MM.1S (cell line): ENCODE measurements around the gene DAAM1.

Experiments
- DNase-seq: peaks from one replicate; pipeline ENCODE4 v3.0.0-alpha.2; 2015
- H2AFZ ChIP-seq: fragments of 300-600 bp; sonication (generic); 2 replicates; pipeline ENCODE4 v1.6.0; 2016; ENCODE audit warnings: antibody characterized with exemption, low read length
- H3F3A ChIP-seq: fragments of 300-600 bp; sonication (generic); 2 replicates; pipeline ENCODE4 v1.6.1; 2016; ENCODE audit warnings: mild to moderate bottlenecking, antibody characterized with exemption, low read length, moderate library complexity, mixed read lengths; ENCODE audit not compliant: insufficient read depth
- H3K27ac ChIP-seq: fragments of 300-600 bp; sonication (generic); 2 replicates; pipeline ENCODE4 v1.5.1; 2016; ENCODE audit warnings: mild to moderate bottlenecking, low read length
- H3K27me3 ChIP-seq: fragments of 300-600 bp; sonication (generic); replicated peaks from 2 replicates; pipeline ENCODE4 v1.6.0; 2016; ENCODE audit warnings: low read length; ENCODE audit not compliant: insufficient read depth
- H3K36me3 ChIP-seq: fragments of 300-600 bp; sonication (generic); replicated peaks from 2 replicates; pipeline ENCODE4 v1.6.1; 2016; ENCODE audit warnings: mild to moderate bottlenecking, low read length, mixed read lengths; ENCODE audit not compliant: insufficient read depth
- H3K4me1 ChIP-seq: fragments of 300-600 bp; sonication (generic); 2 replicates; pipeline ENCODE4 v1.6.1; 2016; ENCODE audit warnings: low read length, mixed read lengths
- H3K4me2 ChIP-seq: fragments of 300-600 bp; sonication (generic); 2 replicates; pipeline ENCODE4 v1.6.0; 2016; ENCODE audit warnings: low read depth, low read length
- H3K4me3 ChIP-seq: fragments of 300-600 bp; sonication (generic); 2 replicates; pipeline ENCODE4 v1.5.1; 2016; ENCODE audit warnings: low read length, mixed read lengths
- H3K79me2 ChIP-seq: fragments of 300-600 bp; sonication (generic); 2 replicates; pipeline ENCODE4 v1.6.1; 2016; ENCODE audit warnings: mixed run types, low read length, mixed read lengths
- H3K9ac ChIP-seq: fragments of 300-600 bp; sonication (generic); 2 replicates; pipeline ENCODE4 v1.6.1; 2016; ENCODE audit warnings: low read length, mixed read lengths
- H3K9me2 ChIP-seq: fragments of 300-600 bp; sonication (generic); replicated peaks from 2 replicates; pipeline ENCODE4 v1.6.1; 2016; ENCODE audit warnings: mild to moderate bottlenecking, low read length, mixed read lengths; ENCODE audit not compliant: insufficient read depth
- H3K9me3 ChIP-seq: fragments of 300-600 bp; sonication (generic); replicated peaks from 2 replicates; pipeline ENCODE4 v1.6.1; 2016; ENCODE audit warnings: mild to moderate bottlenecking, low read length, mixed read lengths; ENCODE audit not compliant: insufficient read depth
- H4K20me1 ChIP-seq: fragments of 300-600 bp; sonication (generic); 2 replicates; pipeline ENCODE4 v1.6.1; 2016; ENCODE audit warnings: mild to moderate bottlenecking, low read length, moderate library complexity, mixed read lengths; ENCODE audit not compliant: insufficient read depth
- EZH2 ChIP-seq: fragments of 300-600 bp; sonication (generic); optimal IDR thresholded peaks from 2 replicates; pipeline ENCODE3; 2017; ENCODE audit warnings: low read depth, mild to moderate bottlenecking, antibody characterized with exemption, low read length, mixed read lengths
- EZH2phosphoT487 ChIP-seq: fragments of 300-600 bp; sonication (generic); IDR thresholded peaks from 2 replicates; pipeline ENCODE4 v1.6.1; 2018; ENCODE audit warnings: antibody characterized with exemption, low read length
- TF ChIP-seq, protein P1 (sequence below): fragments of 300-600 bp; sonication (generic); IDR thresholded peaks from 2 replicates; pipeline ENCODE4 v1.5.1; 2016; ENCODE audit warnings: antibody characterized with exemption, low read length, mixed read lengths

Gene DAAM1

GRCh38 chr14:59347511-59347900, 159.0 kb downstream of the DAAM1 start:
- H3K4me2 ChIP-seq: no peak overlapping the region
- H3K9me3 ChIP-seq: no peaks in the 10 kb centered on the region
- no peak overlapping the region for H2AFZ ChIP-seq
- no peaks in the 10 kb centered on the region for H4K20me1 ChIP-seq
- no peaks in the 10 kb centered on the region for H3K27me3 ChIP-seq
- no peaks in the 10 kb centered on the region for H3K4me1 ChIP-seq
- no peak overlapping the region for H3K9ac ChIP-seq
- DNase-seq: no peak
- no peak overlapping the region for H3K27ac ChIP-seq
- H3K36me3 ChIP-seq: no peaks in the 10 kb centered on the region
- H3K9me2 ChIP-seq: no peaks in the 10 kb centered on the region
- no peak overlapping the region for H3K4me3 ChIP-seq
- no peaks in the 10 kb centered on the region for H3F3A ChIP-seq
- TF ChIP-seq, protein P1, sequence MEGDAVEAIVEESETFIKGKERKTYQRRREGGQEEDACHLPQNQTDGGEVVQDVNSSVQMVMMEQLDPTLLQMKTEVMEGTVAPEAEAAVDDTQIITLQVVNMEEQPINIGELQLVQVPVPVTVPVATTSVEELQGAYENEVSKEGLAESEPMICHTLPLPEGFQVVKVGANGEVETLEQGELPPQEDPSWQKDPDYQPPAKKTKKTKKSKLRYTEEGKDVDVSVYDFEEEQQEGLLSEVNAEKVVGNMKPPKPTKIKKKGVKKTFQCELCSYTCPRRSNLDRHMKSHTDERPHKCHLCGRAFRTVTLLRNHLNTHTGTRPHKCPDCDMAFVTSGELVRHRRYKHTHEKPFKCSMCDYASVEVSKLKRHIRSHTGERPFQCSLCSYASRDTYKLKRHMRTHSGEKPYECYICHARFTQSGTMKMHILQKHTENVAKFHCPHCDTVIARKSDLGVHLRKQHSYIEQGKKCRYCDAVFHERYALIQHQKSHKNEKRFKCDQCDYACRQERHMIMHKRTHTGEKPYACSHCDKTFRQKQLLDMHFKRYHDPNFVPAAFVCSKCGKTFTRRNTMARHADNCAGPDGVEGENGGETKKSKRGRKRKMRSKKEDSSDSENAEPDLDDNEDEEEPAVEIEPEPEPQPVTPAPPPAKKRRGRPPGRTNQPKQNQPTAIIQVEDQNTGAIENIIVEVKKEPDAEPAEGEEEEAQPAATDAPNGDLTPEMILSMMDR: no peak
- no peak for TF ChIP-seq EZH2phosphoT487
- no peak for TF ChIP-seq EZH2
- H3K79me2 ChIP-seq: no peaks in the 10 kb centered on the region

DNA sequence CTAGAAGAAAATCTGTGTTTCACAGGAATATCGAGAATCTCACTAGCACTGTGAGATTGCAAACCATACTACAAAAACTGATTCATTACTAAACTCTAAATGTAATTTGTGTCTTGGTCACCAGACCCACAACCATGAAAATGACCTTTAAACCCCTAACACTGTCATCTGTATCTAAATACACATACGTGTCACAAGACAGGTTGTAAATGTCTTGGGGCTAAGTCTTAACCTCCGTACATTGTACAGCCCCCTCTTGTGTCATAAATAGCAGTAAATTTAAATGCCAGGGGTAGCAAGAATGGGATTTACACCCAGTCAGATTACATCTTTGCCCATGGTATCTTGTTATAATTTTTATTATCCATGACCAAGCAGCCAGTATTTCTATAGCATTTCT, 159.4 kb downstream of the DAAM1 start:
- Histone ChIP-seq H3F3A (no peaks in the 10 kb centered on the region), H3K79me2 (no peaks in the 10 kb centered on the region), H3K36me3 (no peaks in the 10 kb centered on the region), H2AFZ (no peak overlapping the region), H3K4me2 (no peak overlapping the region), H3K9me2 (no peaks in the 10 kb centered on the region), H3K9ac (no peak overlapping the region), H3K4me3 (no peak overlapping the region), H3K9me3 (no peaks in the 10 kb centered on the region), H4K20me1 (no peaks in the 10 kb centered on the region), H3K4me1 (no peaks in the 10 kb centered on the region), H3K27me3 (no peaks in the 10 kb centered on the region), H3K27ac (no peak overlapping the region)
- no peak for DNase-seq
- TF ChIP-seq, protein P1: no peak
- TF ChIP-seq EZH2phosphoT487: no peak
- TF ChIP-seq EZH2: no peak

GRCh38 chr14:59349258-59349701, 160.8 kb downstream of the DAAM1 start:
- Histone ChIP-seq H3K4me3 (no peak overlapping the region), H3F3A (no peaks in the 10 kb centered on the region), H3K9me2 (no peaks in the 10 kb centered on the region), H3K27ac (no peak overlapping the region), H3K79me2 (no peaks in the 10 kb centered on the region), H4K20me1 (no peaks in the 10 kb centered on the region), H3K9ac (no peak overlapping the region), H3K4me1 (no peaks in the 10 kb centered on the region), H3K4me2 (no peak overlapping the region), H3K36me3 (no peaks in the 10 kb centered on the region), H2AFZ (no peak overlapping the region), H3K27me3 (no peaks in the 10 kb centered on the region), H3K9me3 (no peaks in the 10 kb centered on the region)
- TF ChIP-seq EZH2phosphoT487 (no peak), EZH2 (no peak)
- TF ChIP-seq, protein P1: no peak
- DNase-seq: no peak
